ENCODE data around the gene CYTH1.

The CYTH1 gene

DNA sequence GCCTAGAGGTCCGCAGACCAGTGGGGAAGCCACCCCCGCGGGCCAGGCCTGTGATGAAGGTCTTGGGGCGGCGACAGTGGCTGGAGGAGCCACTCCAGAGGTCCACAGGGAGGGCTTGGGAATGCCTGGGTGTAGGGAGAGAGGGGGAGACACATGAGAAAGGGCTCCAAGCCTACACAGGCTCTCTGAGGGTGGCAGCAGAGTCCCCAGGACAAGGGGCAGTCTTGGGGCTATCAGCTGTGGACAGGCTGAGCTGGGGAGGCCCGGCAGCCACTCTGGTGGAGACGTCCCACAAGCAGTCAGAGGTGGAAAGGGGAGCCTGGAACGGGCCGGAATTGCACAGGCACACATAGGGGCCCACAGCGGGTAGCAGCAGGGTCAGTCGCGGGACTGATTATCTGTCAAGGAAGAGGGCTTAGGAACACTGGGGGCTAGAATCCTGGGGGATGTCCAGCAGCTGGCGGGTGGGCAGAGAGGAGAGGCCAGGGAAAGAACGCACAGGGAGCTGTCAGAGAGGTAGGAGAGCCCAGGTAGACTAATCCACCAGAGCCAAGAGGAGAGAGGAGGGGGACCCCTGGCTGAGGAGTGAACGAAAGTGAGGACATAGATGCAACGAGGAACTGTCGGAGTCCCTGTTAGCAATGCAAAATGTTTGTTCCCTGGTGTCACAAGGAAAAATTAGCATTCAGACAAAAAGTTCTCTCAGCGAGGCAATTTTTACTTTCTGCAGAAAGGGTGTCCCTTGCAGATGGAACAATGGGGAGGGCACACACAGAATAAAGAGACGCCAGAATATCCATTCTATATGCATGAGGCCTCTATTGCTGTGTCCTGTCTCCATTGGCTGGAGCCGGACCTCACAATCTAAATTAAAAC is 111.0 kb downstream of the CYTH1 start:
- CTCF ChIA-PET, result no interaction called here
- Mint-ChIP-seq H3K27me3 (no peaks in the 10 kb centered on the region), H3K4me1 (peaks cover 29% of the 10 kb centered on the region), H3K9me3 (no peaks in the 10 kb centered on the region), H3K27ac (peak overlapping the region; percentile 78), H3K4me3 (no peak overlapping the region), H3K36me3 (peaks cover 82% of the 10 kb centered on the region)
- DNase-seq, result no peak

- peaks cover 74% of the 10 kb centered on the region for H3K36me3 Mint-ChIP-seq
- H3K9me3 Mint-ChIP-seq, result no peaks in the 10 kb centered on the region
- DNase-seq, result no peak
- H3K27ac Mint-ChIP-seq, result peak overlapping the region; percentile 60
- CTCF ChIA-PET, result no interaction called here
- peaks cover 40% of the 10 kb centered on the region for H3K4me1 Mint-ChIP-seq
- H3K4me3 Mint-ChIP-seq, result no peak overlapping the region
- no peaks in the 10 kb centered on the region for H3K27me3 Mint-ChIP-seq
These were observed 112.0 kb downstream of the CYTH1 start for GRCh38 chr17:78669975-78670518.

- Mint-ChIP-seq H3K27ac (peak overlapping the region; percentile 39), H3K4me3 (no peak overlapping the region), H3K4me1 (peaks cover 45% of the 10 kb centered on the region), H3K27me3 (no peaks in the 10 kb centered on the region), H3K9me3 (no peaks in the 10 kb centered on the region), H3K36me3 (peaks cover 69% of the 10 kb centered on the region)
- CTCF ChIA-PET, result no interaction called here
- no peak for DNase-seq
These were observed 112.7 kb downstream of the CYTH1 start for GRCh38 chr17:78669256-78669974.

DNA sequence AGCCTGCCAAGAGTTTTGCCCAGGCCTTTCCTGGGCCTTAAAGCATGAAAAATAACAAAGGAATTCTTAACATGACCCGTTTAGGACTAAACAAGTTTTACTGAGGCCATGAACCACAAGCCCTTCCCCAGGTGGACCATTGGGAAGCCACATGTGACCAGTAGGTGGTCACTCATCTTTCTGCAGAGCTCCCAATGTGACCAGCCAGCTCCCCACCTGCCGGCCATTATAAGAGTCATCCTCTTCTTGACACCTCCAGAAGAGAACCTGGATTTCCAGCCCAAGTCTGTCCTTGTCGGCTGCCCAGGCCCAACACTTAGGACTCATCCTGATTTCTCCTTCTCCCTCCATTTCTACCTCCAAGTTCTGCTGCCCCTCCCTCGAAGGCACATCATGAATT is 113.2 kb downstream of the CYTH1 start:
- Mint-ChIP-seq H3K4me1 (peaks cover 45% of the 10 kb centered on the region), H3K4me3 (no peak overlapping the region), H3K36me3 (peaks cover 66% of the 10 kb centered on the region), H3K27ac (peak overlapping the region; percentile 50), H3K27me3 (no peaks in the 10 kb centered on the region), H3K9me3 (no peaks in the 10 kb centered on the region)
- CTCF ChIA-PET, result no interaction called here
- no peak for DNase-seq

DNA sequence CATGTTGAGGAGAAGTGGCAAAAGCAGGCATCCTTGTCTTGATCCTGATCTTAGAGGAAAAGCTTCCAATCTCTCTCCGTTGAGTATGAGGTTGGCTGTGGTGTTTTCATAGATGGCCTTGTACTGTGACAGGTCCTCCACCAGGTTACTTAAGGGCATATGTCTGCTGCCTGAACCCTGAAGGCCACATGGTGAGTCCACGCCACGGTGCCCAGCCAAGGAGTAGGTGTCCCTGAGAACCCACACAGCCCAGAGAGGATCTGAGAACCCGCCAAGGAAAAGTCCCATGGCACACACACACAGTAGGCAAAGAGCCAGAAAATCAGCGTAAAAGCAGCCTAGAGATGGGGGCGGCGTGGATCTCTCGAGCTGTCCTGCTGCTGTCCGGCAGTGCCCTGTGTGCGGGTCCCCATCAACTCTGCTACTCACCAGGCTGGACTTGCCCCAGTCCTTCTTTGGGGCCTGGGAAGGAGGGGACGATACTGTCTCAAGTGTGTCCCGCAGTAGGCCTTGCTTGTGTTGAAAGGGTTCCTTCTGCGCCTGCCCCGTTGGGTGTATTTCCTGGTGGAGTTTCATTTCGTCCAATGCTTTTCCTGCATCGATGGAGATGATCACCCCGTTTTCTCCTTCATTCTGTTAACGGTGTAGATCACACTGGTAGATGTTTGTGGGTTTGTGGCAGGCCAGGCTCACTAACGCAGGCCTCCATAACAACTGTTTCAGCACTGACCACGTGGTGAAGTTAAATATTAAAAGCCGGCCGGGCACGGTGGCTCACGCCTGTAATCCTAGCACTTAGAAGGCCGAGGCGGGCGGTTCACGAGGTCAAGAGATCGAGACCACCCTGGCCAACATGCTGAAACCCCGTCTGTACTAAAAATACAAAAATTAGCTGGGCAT is 114.1 kb downstream of the CYTH1 start:
- peaks cover 57% of the 10 kb centered on the region for H3K36me3 Mint-ChIP-seq
- CTCF ChIA-PET, result no interaction called here
- no peak overlapping the region for H3K4me3 Mint-ChIP-seq
- no peaks in the 10 kb centered on the region for H3K9me3 Mint-ChIP-seq
- no peaks in the 10 kb centered on the region for H3K27me3 Mint-ChIP-seq
- no peak for DNase-seq
- peaks cover 45% of the 10 kb centered on the region for H3K4me1 Mint-ChIP-seq
- H3K27ac Mint-ChIP-seq, result peak overlapping the region; percentile 71

DNA sequence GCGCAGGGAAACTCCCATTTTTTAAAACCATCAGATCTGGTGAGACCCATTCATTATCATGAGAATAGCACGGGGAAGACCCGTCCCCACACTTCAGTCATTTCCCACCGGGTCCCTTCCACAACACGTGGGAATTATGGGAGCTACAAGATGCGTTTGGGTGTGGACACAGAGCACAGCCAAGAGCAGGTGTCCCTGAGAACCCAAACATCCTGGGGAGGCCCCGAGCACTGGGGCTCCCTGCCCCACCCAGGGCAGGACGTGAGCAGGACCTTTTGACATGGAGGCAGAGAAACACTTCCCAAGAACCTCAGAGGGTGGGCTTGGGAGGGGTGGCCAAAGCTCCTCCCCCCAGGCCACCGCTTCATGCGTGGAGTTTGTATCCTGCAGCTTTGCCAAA is 115.0 kb downstream of the CYTH1 start:
- no peaks in the 10 kb centered on the region for H3K9me3 Mint-ChIP-seq
- H3K27ac Mint-ChIP-seq, result peak overlapping the region; percentile 88
- H3K4me1 Mint-ChIP-seq, result peaks cover 45% of the 10 kb centered on the region
- CTCF ChIA-PET, result interaction anchor here (0.8 kb wide), 1 partner anchor 17 kb away, joined by 3 read pairs; no protein-coding TSS in a partner anchor
- peak overlapping the region; percentile 26 for H3K4me3 Mint-ChIP-seq
- no peak for DNase-seq
- peaks cover 48% of the 10 kb centered on the region for H3K36me3 Mint-ChIP-seq
- H3K27me3 Mint-ChIP-seq, result no peaks in the 10 kb centered on the region

GRCh38 chr17:78665952-78666920 is 115.8 kb downstream of the CYTH1 start:
- Mint-ChIP-seq H3K9me3 (no peaks in the 10 kb centered on the region), H3K4me3 (peak overlapping the region; percentile 48), H3K27ac (peak overlapping the region; percentile 88), H3K27me3 (no peaks in the 10 kb centered on the region), H3K36me3 (peaks cover 45% of the 10 kb centered on the region), H3K4me1 (peaks cover 45% of the 10 kb centered on the region)
- DNase-seq, result peak; percentile 81
- CTCF ChIA-PET, result interaction anchor here (0.8 kb wide), 4 partner anchors 13 to 131 kb away, joined by 3 read pairs; no protein-coding TSS in a partner anchor

DNA sequence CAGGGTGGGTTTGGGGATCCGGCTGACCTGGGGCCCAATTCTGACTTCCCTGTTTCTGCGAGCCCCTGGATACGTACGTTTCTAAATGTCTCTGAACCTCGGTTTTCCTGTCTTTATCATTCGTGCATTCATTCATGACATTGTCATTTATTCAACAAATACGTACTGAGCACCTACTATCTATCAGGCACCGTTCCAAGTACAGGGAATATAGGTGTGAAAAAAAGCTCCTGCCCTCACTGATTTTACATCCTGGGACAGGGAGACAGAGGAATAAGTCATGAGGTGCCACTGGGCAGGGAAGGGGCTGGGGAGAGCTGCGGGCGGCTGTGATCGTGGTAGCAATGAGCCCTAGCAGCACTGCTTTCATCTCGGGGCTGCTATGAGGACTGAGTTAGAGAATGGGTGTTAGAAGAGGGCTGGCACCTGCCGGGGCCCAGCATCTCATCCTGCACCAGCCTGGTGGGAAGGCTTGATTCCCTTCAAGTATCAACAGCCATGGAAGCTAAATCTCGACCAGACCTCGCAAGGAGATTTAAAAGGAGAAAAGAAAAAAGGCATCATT is 116.6 kb downstream of the CYTH1 start:
- DNase-seq, result no peak
- Mint-ChIP-seq H3K36me3 (peaks cover 38% of the 10 kb centered on the region), H3K9me3 (no peaks in the 10 kb centered on the region), H3K4me1 (peaks cover 45% of the 10 kb centered on the region), H3K4me3 (no peak overlapping the region), H3K27ac (peak overlapping the region; percentile 88), H3K27me3 (no peaks in the 10 kb centered on the region)
- CTCF ChIA-PET, result interaction anchor here (0.8 kb wide), 3 partner anchors 14 to 130 kb away, joined by 3 read pairs; no protein-coding TSS in a partner anchor

DNA sequence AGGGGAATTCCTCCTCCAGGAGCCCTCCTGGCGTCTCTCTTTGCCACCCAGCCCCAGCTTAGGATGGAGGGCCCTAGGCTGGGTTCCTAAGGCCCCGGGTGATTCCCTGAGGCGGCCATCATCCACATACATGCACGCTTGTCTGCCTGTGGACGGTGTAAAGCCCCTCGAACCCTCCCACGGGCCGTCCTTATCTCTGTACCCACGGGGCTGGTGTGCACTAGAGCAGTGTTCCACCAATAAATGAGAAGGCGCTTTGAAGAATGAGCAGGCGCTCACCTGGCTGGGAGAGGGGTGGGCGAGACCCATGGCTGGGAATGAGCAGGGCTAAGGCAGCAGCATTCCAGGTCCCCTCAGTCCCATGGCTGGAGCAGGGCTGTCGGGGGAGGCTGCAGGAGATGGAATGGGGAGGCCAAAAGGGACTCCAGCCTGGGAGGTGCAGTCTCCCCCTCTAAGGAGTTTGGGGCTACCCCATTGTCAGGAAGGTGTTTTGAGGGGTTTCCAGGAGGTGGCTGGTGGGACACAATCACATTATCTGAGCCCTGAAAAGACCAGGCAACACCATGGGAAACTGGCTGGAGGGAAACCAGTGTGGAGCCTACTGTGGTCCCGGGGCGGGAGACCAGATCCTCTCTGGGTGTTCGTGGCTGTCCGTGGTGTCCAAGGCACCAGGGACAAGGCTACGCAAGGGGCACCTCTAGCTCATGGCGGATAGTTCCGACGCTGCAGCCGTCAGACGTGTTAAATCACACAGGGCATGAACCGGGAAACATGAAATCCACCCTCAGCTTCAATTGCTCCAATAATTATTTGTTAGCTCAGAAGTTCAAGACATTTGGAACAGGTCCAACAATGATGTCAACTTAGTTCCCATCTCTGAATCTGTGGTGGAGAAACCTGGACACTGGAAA is 117.3 kb downstream of the CYTH1 start:
- H3K4me1 Mint-ChIP-seq, result peaks cover 45% of the 10 kb centered on the region
- CTCF ChIA-PET, result interaction anchor here (0.9 kb wide), 1 partner anchor 44 kb away, joined by 3 read pairs; no protein-coding TSS in a partner anchor
- H3K27me3 Mint-ChIP-seq, result no peaks in the 10 kb centered on the region
- peaks cover 33% of the 10 kb centered on the region for H3K36me3 Mint-ChIP-seq
- H3K9me3 Mint-ChIP-seq, result no peaks in the 10 kb centered on the region
- DNase-seq, result no peak
- H3K4me3 Mint-ChIP-seq, result no peak overlapping the region
- H3K27ac Mint-ChIP-seq, result peak overlapping the region; percentile 88

DNA sequence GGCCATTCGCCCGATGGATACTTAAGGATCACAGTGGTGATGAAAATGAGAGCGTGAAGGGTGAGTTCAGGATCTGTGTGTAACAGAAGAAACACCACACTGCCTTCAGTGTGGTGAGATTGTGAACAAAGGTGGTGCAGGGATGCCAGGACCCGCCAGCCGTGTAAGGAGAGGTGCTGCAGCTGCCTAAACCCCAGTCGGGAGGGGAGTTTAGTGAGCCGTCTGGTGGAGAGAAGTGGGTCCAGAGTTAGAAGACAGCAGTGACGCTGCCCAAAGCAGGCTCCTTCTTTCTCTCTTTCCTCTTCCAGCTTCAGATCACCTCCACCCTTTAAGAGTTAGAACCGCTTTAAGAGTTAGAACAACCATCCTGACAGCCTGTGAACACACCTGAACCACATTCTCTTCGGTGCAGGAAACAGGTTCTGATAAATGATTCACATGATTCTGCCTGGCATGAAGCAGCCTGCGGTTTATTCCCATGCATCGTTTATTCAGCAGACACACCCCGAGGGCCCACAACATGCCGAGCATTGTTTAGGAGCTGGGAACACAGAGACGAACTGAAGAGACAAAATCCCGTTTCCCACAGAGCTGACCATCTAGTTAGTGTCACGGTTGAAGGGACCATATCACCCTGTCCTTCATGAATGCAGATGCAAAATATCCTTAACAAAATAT is 120.8 kb downstream of the CYTH1 start:
- H3K4me3 Mint-ChIP-seq, result no peak overlapping the region
- no peaks in the 10 kb centered on the region for H3K27me3 Mint-ChIP-seq
- CTCF ChIA-PET, result no interaction called here
- no peaks in the 10 kb centered on the region for H3K9me3 Mint-ChIP-seq
- H3K36me3 Mint-ChIP-seq, result peaks cover 3% of the 10 kb centered on the region
- peaks cover 17% of the 10 kb centered on the region for H3K4me1 Mint-ChIP-seq
- H3K27ac Mint-ChIP-seq, result no peak overlapping the region
- no peak for DNase-seq

GRCh38 chr17:78659546-78659945 is 122.5 kb downstream of the CYTH1 start:
- Mint-ChIP-seq H3K27ac (no peak overlapping the region), H3K9me3 (no peaks in the 10 kb centered on the region), H3K4me1 (peaks cover under 1% of the 10 kb centered on the region), H3K4me3 (no peak overlapping the region), H3K36me3 (no peaks in the 10 kb centered on the region), H3K27me3 (peaks cover 5% of the 10 kb centered on the region)
- no peak for DNase-seq
- CTCF ChIA-PET, result no interaction called here
